Head of caudate nucleus (tissue), 42 donors: ENCODE results near the gene NDUFA7.
A peak's percentile ranks its signal among the peaks of the same experiment; 100 is the strongest.
"Not testable (repeated sequence)": the region's sequence is repeated elsewhere in the genome, so short reads cannot be mapped to it uniquely, and the experiment has no call there.

Source experiments
- DNase-seq, 42 donors: peaks; one replicate each; pipeline versions ENCODE4 v3.0.0 to v3.0.0-alpha.2; 2020 to 2021; ENCODE audit warnings: mixed read lengths in 7 of 42
- intact Hi-C: fragments of 100-400 bp; cut with DNase I; formaldehyde crosslinking; loops from one replicate; pipeline ENCODE4 v1.15.0; 2022

Gene NDUFA7

GRCh38 chr19:8324186-8325050 is 3.2 kb upstream of the NDUFA7 start:
- intact Hi-C loops, result no loop called here
- no peak for DNase-seq

GRCh38 chr19:8323781-8324185 is 2.6 kb upstream of the NDUFA7 start:
- DNase-seq, result no peak
- intact Hi-C loops, result no loop called here

GRCh38 chr19:8322638-8322997 is 1.4 kb upstream of the NDUFA7 start:
- intact Hi-C loops, result no loop called here
- DNase-seq, result no peak

- intact Hi-C loops, result no loop called here
- no peak for DNase-seq
These were observed 937 bp upstream of the NDUFA7 start for GRCh38 chr19:8321986-8322637.

- peak in 6 of 42 donors; percentile 7 to 37 (median 14) for DNase-seq
- intact Hi-C loops, result no loop called here
These were observed 560 bp downstream of the NDUFA7 start for GRCh38 chr19:8320564-8321066.

GRCh38 chr19:8319807-8320520 is 1.2 kb downstream of the NDUFA7 start:
- intact Hi-C loops, result no loop called here

GRCh38 chr19:8318835-8319234 is 2.3 kb downstream of the NDUFA7 start:
- intact Hi-C loops, DNase-seq: not testable (repeated sequence)

More at GRCh38 chr19:8319807-8320520, 1.2 kb downstream of the NDUFA7 start:
- DNase-seq, result no peak

- intact Hi-C loops, result no loop called here
- no peak for DNase-seq
These were observed 4.6 kb downstream of the NDUFA7 start for GRCh38 chr19:8316351-8317125.

GRCh38 chr19:8314981-8315640 is 6.1 kb downstream of the NDUFA7 start:
- DNase-seq, intact Hi-C loops: not testable (repeated sequence)

- intact Hi-C loops, result no loop called here
- DNase-seq, result peak in 6 of 42 donors; percentile 7 to 33 (median 20)
These were observed 9.5 kb downstream of the NDUFA7 start for GRCh38 chr19:8311461-8312260.

GRCh38 chr19:8310342-8311055 is 10.7 kb downstream of the NDUFA7 start:
- DNase-seq, result peak in 8 of 42 donors; percentile 2 to 25 (median 14)
- intact Hi-C loops, result no loop called here

- intact Hi-C loops, result no loop called here
- DNase-seq, result peak in 14 of 42 donors; percentile 6 to 37 (median 15)
These were observed 12.3 kb downstream of the NDUFA7 start for GRCh38 chr19:8308891-8309291.

GRCh38 chr19:8307965-8308866 is 13.0 kb downstream of the NDUFA7 start, which contains the start of gene CD320:
TSS of gene CD320 (minus strand) at chr19:8308358. CDS start at chr19:8308290, 68 bp downstream.
- intact Hi-C loops, result no loop called here
- peak; percentile 87 to 97 (median 94) for DNase-seq

- intact Hi-C loops, result no loop called here
- DNase-seq, result peak in 10 of 42 donors; percentile 8 to 31 (median 17)
These were observed 13.7 kb downstream of the NDUFA7 start for GRCh38 chr19:8307400-8307964.
